SKM-1 treated with dmso at 0.1 percent for 144 hours (cell line): ENCODE measurements around the gene MSGN1.

Experiments used
- DNase-seq: peaks from one replicate; lab custom pipeline; 2025; ENCODE audit not compliant: unreplicated experiment; lab: John Stamatoyannopoulos, UW

MSGN1 gene

GRCh38 chr2:17847236-17847635 is 31.0 kb downstream of the MSGN1 start:
- DNase-seq, result no peak

- DNase-seq, result no peak
These were observed 33.0 kb downstream of the MSGN1 start for GRCh38 chr2:17849275-17849674.

GRCh38 chr2:17850151-17850550 is 33.9 kb downstream of the MSGN1 start:
- DNase-seq, result no peak

GRCh38 chr2:17851731-17852585 is 35.7 kb downstream of the MSGN1 start:
- peak; percentile 53 for DNase-seq

GRCh38 chr2:17853799-17854198 is 37.5 kb downstream of the MSGN1 start:
- DNase-seq, result no peak

- DNase-seq, result peak; percentile 32
These were observed 40.8 kb downstream of the MSGN1 start for GRCh38 chr2:17857021-17857420.

GRCh38 chr2:17858064-17858463 is 41.8 kb downstream of the MSGN1 start:
- DNase-seq, result no peak

GRCh38 chr2:17863539-17863938 is 47.3 kb downstream of the MSGN1 start:
- DNase-seq, result no peak

GRCh38 chr2:17864676-17865075 is 48.4 kb downstream of the MSGN1 start:
- DNase-seq, result no peak

GRCh38 chr2:17867133-17867532 is 50.9 kb downstream of the MSGN1 start:
- no peak for DNase-seq
